ENCODE results near the gene POGLUT3.

The POGLUT3 gene

GRCh38 chr11:108474664-108475463 is 23.3 kb downstream of the POGLUT3 start:
- Histone ChIP-seq H3K4me1 (ENCODE audit: insufficient read depth, low read length, poor library complexity, severe bottlenecking) (no peaks in the 10 kb centered on the region), H3K4me2 (ENCODE audit: low read depth, low read length, poor library complexity, severe bottlenecking) (no peak overlapping the region), H3K9ac (ENCODE audit: low read depth, low read length, poor library complexity, severe bottlenecking) (no peak overlapping the region), H3K9me3 (ENCODE audit: insufficient read depth, low read depth, low read length) (no peaks in the 10 kb centered on the region), H3K79me2 (ENCODE audit: insufficient read depth, low read length) (no peaks in the 10 kb centered on the region), H3K27me3 (ENCODE audit: insufficient read depth, low read length, poor library complexity, severe bottlenecking) (no peaks in the 10 kb centered on the region), H2AFZ (ENCODE audit: low read length) (no peak overlapping the region), H3F3A (ENCODE audit: low read depth) (no peaks in the 10 kb centered on the region), H3K36me3 (ENCODE audit: insufficient read depth, low read length) (peaks cover 11% of the 10 kb centered on the region; the same call in 1 of the 2 replicates), H3K4me3 (ENCODE audit: low read length, poor library complexity, severe bottlenecking) (no peak overlapping the region), H4K20me1 (ENCODE audit: insufficient read depth, low read length, poor library complexity, severe bottlenecking) (no peaks in the 10 kb centered on the region), H3K9me2 (replicated peaks; ENCODE audit: low read depth, low read length) (no peaks in the 10 kb centered on the region)
- no peak for TF ChIP-seq EZH2phosphoT487 (IDR thresholded peaks at IDR 0.05; ENCODE audit: borderline replicate concordance)
- TF ChIP-seq, protein P1, sequence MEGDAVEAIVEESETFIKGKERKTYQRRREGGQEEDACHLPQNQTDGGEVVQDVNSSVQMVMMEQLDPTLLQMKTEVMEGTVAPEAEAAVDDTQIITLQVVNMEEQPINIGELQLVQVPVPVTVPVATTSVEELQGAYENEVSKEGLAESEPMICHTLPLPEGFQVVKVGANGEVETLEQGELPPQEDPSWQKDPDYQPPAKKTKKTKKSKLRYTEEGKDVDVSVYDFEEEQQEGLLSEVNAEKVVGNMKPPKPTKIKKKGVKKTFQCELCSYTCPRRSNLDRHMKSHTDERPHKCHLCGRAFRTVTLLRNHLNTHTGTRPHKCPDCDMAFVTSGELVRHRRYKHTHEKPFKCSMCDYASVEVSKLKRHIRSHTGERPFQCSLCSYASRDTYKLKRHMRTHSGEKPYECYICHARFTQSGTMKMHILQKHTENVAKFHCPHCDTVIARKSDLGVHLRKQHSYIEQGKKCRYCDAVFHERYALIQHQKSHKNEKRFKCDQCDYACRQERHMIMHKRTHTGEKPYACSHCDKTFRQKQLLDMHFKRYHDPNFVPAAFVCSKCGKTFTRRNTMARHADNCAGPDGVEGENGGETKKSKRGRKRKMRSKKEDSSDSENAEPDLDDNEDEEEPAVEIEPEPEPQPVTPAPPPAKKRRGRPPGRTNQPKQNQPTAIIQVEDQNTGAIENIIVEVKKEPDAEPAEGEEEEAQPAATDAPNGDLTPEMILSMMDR (conservative IDR thresholded peaks at IDR 0.05; ENCODE audit: low read length): no peak

DNA sequence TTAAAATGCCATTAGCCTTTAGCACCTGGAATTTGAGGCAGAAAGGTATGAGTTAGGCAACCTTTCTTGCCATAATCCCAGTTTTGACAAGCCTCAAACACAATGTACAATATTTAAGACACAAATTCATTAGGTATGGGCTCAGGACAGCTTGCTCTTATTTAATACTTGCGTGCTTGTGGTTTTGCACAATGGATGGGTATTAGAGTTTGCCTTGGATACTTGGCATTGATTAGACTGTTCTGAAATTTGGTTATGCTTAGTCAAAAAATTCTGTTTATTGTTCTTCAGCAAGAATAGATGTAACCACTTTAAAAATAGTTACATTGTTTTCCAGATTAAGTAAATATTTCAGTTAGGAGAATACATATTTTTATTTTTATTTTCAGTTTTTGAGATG is 25.5 kb downstream of the POGLUT3 start:
- Histone ChIP-seq H3K36me3 (ENCODE audit: insufficient read depth, low read length) (peaks cover 11% of the 10 kb centered on the region; the same call in 1 of the 2 replicates), H4K20me1 (ENCODE audit: insufficient read depth, low read length, poor library complexity, severe bottlenecking) (no peaks in the 10 kb centered on the region), H2AFZ (ENCODE audit: low read length) (no peak overlapping the region), H3K79me2 (ENCODE audit: insufficient read depth, low read length) (no peaks in the 10 kb centered on the region), H3K4me1 (ENCODE audit: insufficient read depth, low read length, poor library complexity, severe bottlenecking) (no peaks in the 10 kb centered on the region), H3K4me2 (ENCODE audit: low read depth, low read length, poor library complexity, severe bottlenecking) (no peak overlapping the region), H3K4me3 (ENCODE audit: low read length, poor library complexity, severe bottlenecking) (no peak overlapping the region), H3F3A (ENCODE audit: low read depth) (no peaks in the 10 kb centered on the region), H3K9me3 (ENCODE audit: insufficient read depth, low read depth, low read length) (no peaks in the 10 kb centered on the region), H3K9ac (ENCODE audit: low read depth, low read length, poor library complexity, severe bottlenecking) (no peak overlapping the region), H3K27me3 (ENCODE audit: insufficient read depth, low read length, poor library complexity, severe bottlenecking) (no peaks in the 10 kb centered on the region), H3K9me2 (replicated peaks; ENCODE audit: low read depth, low read length) (no peaks in the 10 kb centered on the region)
- TF ChIP-seq, protein P1 (conservative IDR thresholded peaks at IDR 0.05; ENCODE audit: low read length): no peak
- TF ChIP-seq EZH2phosphoT487 (IDR thresholded peaks at IDR 0.05; ENCODE audit: borderline replicate concordance): no peak

DNA sequence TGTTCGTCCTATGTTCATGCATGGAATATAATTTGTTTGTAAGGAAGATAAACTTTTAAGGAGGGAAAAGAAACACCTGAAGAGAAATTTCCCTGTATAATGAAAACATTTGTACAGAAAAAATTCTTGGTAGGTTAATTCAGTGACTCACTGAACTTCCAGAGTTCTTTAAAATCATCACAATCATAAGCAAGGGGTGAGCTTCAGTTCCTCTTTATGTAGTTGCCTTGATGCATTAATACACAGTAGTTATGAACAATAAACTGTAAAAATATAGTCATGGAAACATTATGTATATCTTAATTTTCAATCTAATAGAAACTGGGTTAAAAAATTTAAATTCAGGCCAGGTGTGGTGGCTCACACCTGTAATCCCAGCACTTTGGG is 29.7 kb downstream of the POGLUT3 start:
- no peak overlapping the region for H3K4me3 ChIP-seq (ENCODE audit: low read length, poor library complexity, severe bottlenecking)
- no peaks in the 10 kb centered on the region for H3K36me3 ChIP-seq (ENCODE audit: insufficient read depth, low read length)
- no peak overlapping the region for H3K9ac ChIP-seq (ENCODE audit: low read depth, low read length, poor library complexity, severe bottlenecking)
- no peak overlapping the region for H3K4me2 ChIP-seq (ENCODE audit: low read depth, low read length, poor library complexity, severe bottlenecking)
- TF ChIP-seq, protein P1 (conservative IDR thresholded peaks at IDR 0.05; ENCODE audit: low read length): no peak
- TF ChIP-seq EZH2phosphoT487 (IDR thresholded peaks at IDR 0.05; ENCODE audit: borderline replicate concordance): no peak
- no peaks in the 10 kb centered on the region for H3K9me2 ChIP-seq (replicated peaks; ENCODE audit: low read depth, low read length)
- peaks cover 4% of the 10 kb centered on the region for H3K4me1 ChIP-seq (ENCODE audit: insufficient read depth, low read length, poor library complexity, severe bottlenecking)
- H3K27me3 ChIP-seq (ENCODE audit: insufficient read depth, low read length, poor library complexity, severe bottlenecking): no peaks in the 10 kb centered on the region
- no peaks in the 10 kb centered on the region for H3K79me2 ChIP-seq (ENCODE audit: insufficient read depth, low read length)
- no peaks in the 10 kb centered on the region for H3K9me3 ChIP-seq (ENCODE audit: insufficient read depth, low read depth, low read length)
- H3F3A ChIP-seq (ENCODE audit: low read depth): no peaks in the 10 kb centered on the region
- H2AFZ ChIP-seq (ENCODE audit: low read length): no peak overlapping the region
- no peaks in the 10 kb centered on the region for H4K20me1 ChIP-seq (ENCODE audit: insufficient read depth, low read length, poor library complexity, severe bottlenecking)
